Vagina (tissue), 2 donors: ENCODE data around the gene NTRK3.

Experiments used
- CTCF ChIP-seq, 3 experiments: fragments of 450-650 bp in 2 of 3; fragments of 200-600 bp in 1 of 3; sonication (generic) in 1 of 3; IDR thresholded peaks; one replicate each; pipeline ENCODE4 v1.5.1; 2017 to 2019; ENCODE audit warnings: antibody characterized with exemption in 3 of 3, mild to moderate bottlenecking in 2 of 3, moderate library complexity in 2 of 3
- POLR2A ChIP-seq, 2 donors: fragments of 450-650 bp; IDR thresholded peaks; one replicate each; pipeline ENCODE4 v1.6.1; 2017; ENCODE audit warnings: antibody characterized with exemption in 2 of 2, mild to moderate bottlenecking in 2 of 2, moderate library complexity in 2 of 2

GRCh38 chr15:87924433-87924832 lies 332.1 kb downstream of the NTRK3 start:
- TF ChIP-seq CTCF (IDR thresholded peaks at IDR 0.05) (no peak), POLR2A (IDR thresholded peaks at IDR 0.05) (no peak)
